Keratinocyte (primary cell): ENCODE data around the gene SYT2. TPM values are rescaled to one million over a fixed set of nuclear protein-coding genes. Genes with fewer than 3 reads are reported as not detected.

ENCODE experiments used
- DNase-seq: peaks from one replicate; pipeline ENCODE4 v3.0.0-alpha.2; 2011; ENCODE audit warnings: low read depth, missing footprints, low spot score
- FAIRE-seq: peaks from 2 replicates; lab custom pipeline; 2011; peaks lifted over from hg19 to GRCh38; lab: Jason Lieb, UNC
- H2AFZ ChIP-seq: 2 replicates; pipeline ENCODE4 v1.6.0; 2012; ENCODE audit warnings: low read length, control low read depth, inconsistent platforms; ENCODE audit not compliant: control insufficient read depth
- H3K27ac ChIP-seq: 2 replicates; pipeline ENCODE4 v1.5.1; 2011; ENCODE audit warnings: low read length; ENCODE audit not compliant: control insufficient read depth, insufficient read depth
- H3K27me3 ChIP-seq: 3 replicates; pipeline ENCODE4 v1.6.0; 2011; ENCODE audit warnings: low read length; ENCODE audit not compliant: control insufficient read depth, insufficient read depth; ENCODE audit errors: extremely low read depth
- H3K36me3 ChIP-seq, 2 experiments: 2 replicates in 1 of 2; 3 replicates in 1 of 2; pipeline ENCODE4 v1.5.1; 2011; ENCODE audit warnings: low read length in 2 of 2, mild to moderate bottlenecking in 1 of 2; ENCODE audit not compliant: control insufficient read depth in 2 of 2, insufficient read depth in 2 of 2; ENCODE audit errors: extremely low read depth in 1 of 2
- H3K4me1 ChIP-seq: 3 replicates; pipeline ENCODE4 v1.5.1; 2011; ENCODE audit warnings: low read length; ENCODE audit not compliant: control insufficient read depth, insufficient read depth; ENCODE audit errors: extremely low read depth
- H3K4me2 ChIP-seq: 3 replicates; pipeline ENCODE4 v1.6.0; 2011; ENCODE audit warnings: low read depth, low read length; ENCODE audit not compliant: control insufficient read depth, insufficient read depth; ENCODE audit errors: extremely low read depth
- H3K4me3 ChIP-seq, 3 experiments: fragments of 200-600 bp in 1 of 3; sonication (generic) in 1 of 3; 2 replicates in 2 of 3; 3 replicates in 1 of 3; pipeline ENCODE4 v1.5.1; 2011 to 2016; ENCODE audit warnings: low read length in 3 of 3, mild to moderate bottlenecking in 3 of 3, control low read depth in 2 of 3, inconsistent platforms in 1 of 3, low read depth in 1 of 3, mixed read lengths in 1 of 3, mixed run types in 1 of 3, moderate library complexity in 1 of 3; ENCODE audit not compliant: control insufficient read depth in 2 of 3, insufficient read depth in 2 of 3; ENCODE audit errors: extremely low read depth in 1 of 3
- H3K79me2 ChIP-seq: 2 replicates; pipeline ENCODE4 v1.6.0; 2012; ENCODE audit warnings: low read length; ENCODE audit not compliant: control insufficient read depth, insufficient read depth
- H3K9ac ChIP-seq: 3 replicates; pipeline ENCODE4 v1.6.0; 2011; ENCODE audit warnings: low read length; ENCODE audit not compliant: control insufficient read depth, insufficient read depth; ENCODE audit errors: extremely low read depth
- H3K9me1 ChIP-seq: 3 replicates; pipeline ENCODE4 v1.6.0; 2011; ENCODE audit warnings: low read length; ENCODE audit not compliant: control insufficient read depth, insufficient read depth; ENCODE audit errors: extremely low read depth
- H3K9me3 ChIP-seq: 2 replicates; pipeline ENCODE4 v1.5.1; 2012; ENCODE audit warnings: low read depth, low read length; ENCODE audit not compliant: control insufficient read depth
- H4K20me1 ChIP-seq: 3 replicates; pipeline ENCODE4 v1.6.0; 2011; ENCODE audit warnings: low read length; ENCODE audit not compliant: control insufficient read depth, insufficient read depth; ENCODE audit errors: extremely low read depth
- CTCF ChIP-seq, 3 experiments: IDR thresholded peaks in 1 of 3; conservative IDR thresholded peaks in 1 of 3; optimal IDR thresholded peaks in 1 of 3; 2 replicates in 2 of 3; 3 replicates in 1 of 3; pipeline versions ENCODE3 to v1.5.1; 2011; ENCODE audit warnings: low read length in 3 of 3, mild to moderate bottlenecking in 3 of 3, moderate library complexity in 2 of 3, control low read depth in 1 of 3, inconsistent platforms in 1 of 3; ENCODE audit not compliant: insufficient read depth in 2 of 3; ENCODE audit errors: extremely low read depth in 1 of 3
- EZH2 ChIP-seq: IDR thresholded peaks from one replicate; pipeline ENCODE4 v1.6.1; 2012; ENCODE audit warnings: inconsistent platforms, mild to moderate bottlenecking, low read length, moderate library complexity
- dilution Hi-C: fragments of 300-500 bp; cut with MboI; formaldehyde crosslinking; loops from one replicate; pipeline ENCODE4 v1.7.0; 2020; ENCODE audit warnings: low sequenced_read_pairs; ENCODE audit not compliant: extremely low pct_ligation_motif_present
- polyA plus RNA-seq, 5 experiments: library from polyadenylated mRNA; depleted of rRNA in 3 of 5; stranded (reverse) in 3 of 5; stranded (forward) in 1 of 5; unstranded in 1 of 5; fragments of >200 nt; gene quantifications; 1 replicate in 1 of 5; 2 replicates in 3 of 5; 3 replicates in 1 of 5; pipeline versions ENCODE4 v1.2.1 to v1.2.3, GENCODE V29; 2011 to 2012; ENCODE audit warnings: missing spikeins in 2 of 5, low read depth in 1 of 5, low replicate concordance in 1 of 5

SYT2 gene
- polyA plus RNA-seq, 1 donor (not counting 4 experiments of a cell fraction or from before 2014, with no cell fraction given) = not detected

GRCh38 chr1:202590126-202590525 is 120.1 kb downstream of the SYT2 start:
- Histone ChIP-seq H3K9ac (peak overlapping the region; percentile 58), H3K9me3 (no peaks in the 10 kb centered on the region), H3K4me3 (no peak overlapping the region), H3K27me3 (no peaks in the 10 kb centered on the region), H3K27ac (peak overlapping the region; percentile 77), H3K79me2 (no peaks in the 10 kb centered on the region), H3K36me3 (no peaks in the 10 kb centered on the region), H4K20me1 (no peaks in the 10 kb centered on the region), H3K4me2 (no peak overlapping the region), H3K4me1 (peaks cover 81% of the 10 kb centered on the region), H2AFZ (no peak overlapping the region), H3K9me1 (no peaks in the 10 kb centered on the region)
- TF ChIP-seq EZH2 = no peak
- FAIRE-seq (no peak), DNase-seq (no peak)
- dilution Hi-C loops = no loop called here

- dilution Hi-C loops = no loop called here
- Histone ChIP-seq H3K9me3 (no peaks in the 10 kb centered on the region), H3K36me3 (no peaks in the 10 kb centered on the region), H4K20me1 (no peaks in the 10 kb centered on the region), H3K4me3 (no peak overlapping the region), H2AFZ (no peak overlapping the region), H3K27me3 (no peaks in the 10 kb centered on the region), H3K4me2 (peak overlapping the region; percentile 73), H3K4me1 (peaks cover 77% of the 10 kb centered on the region), H3K79me2 (no peaks in the 10 kb centered on the region), H3K9ac (peak overlapping the region; percentile 58), H3K27ac (peak overlapping the region; percentile 77), H3K9me1 (no peaks in the 10 kb centered on the region)
- peak in 2 of 3 experiments; percentile 7 to 28 for TF ChIP-seq CTCF (optimal IDR thresholded peaks at IDR 0.05 in 1 of 3, IDR thresholded peaks at IDR 0.05 in 1 of 3, conservative IDR thresholded peaks at IDR 0.05 in 1 of 3; ENCODE audit: extremely low read depth in 1 of 3, insufficient read depth in 2 of 3, low read length in 3 of 3)
- TF ChIP-seq EZH2 = no peak
- peak; percentile 97 for DNase-seq
- FAIRE-seq = peak; percentile 94
These were observed 120.9 kb downstream of the SYT2 start for GRCh38 chr1:202589190-202589930.
